ENCODE results near the gene COL6A2. TPM values are rescaled to one million over a fixed set of nuclear protein-coding genes. Genes with fewer than 3 reads are reported as not detected.

The COL6A2 gene
- total and polyA plus RNA-seq, 2 of the 4 experiments (the other 2 are of a cell fraction), result 208 to 1,065 TPM

DNA sequence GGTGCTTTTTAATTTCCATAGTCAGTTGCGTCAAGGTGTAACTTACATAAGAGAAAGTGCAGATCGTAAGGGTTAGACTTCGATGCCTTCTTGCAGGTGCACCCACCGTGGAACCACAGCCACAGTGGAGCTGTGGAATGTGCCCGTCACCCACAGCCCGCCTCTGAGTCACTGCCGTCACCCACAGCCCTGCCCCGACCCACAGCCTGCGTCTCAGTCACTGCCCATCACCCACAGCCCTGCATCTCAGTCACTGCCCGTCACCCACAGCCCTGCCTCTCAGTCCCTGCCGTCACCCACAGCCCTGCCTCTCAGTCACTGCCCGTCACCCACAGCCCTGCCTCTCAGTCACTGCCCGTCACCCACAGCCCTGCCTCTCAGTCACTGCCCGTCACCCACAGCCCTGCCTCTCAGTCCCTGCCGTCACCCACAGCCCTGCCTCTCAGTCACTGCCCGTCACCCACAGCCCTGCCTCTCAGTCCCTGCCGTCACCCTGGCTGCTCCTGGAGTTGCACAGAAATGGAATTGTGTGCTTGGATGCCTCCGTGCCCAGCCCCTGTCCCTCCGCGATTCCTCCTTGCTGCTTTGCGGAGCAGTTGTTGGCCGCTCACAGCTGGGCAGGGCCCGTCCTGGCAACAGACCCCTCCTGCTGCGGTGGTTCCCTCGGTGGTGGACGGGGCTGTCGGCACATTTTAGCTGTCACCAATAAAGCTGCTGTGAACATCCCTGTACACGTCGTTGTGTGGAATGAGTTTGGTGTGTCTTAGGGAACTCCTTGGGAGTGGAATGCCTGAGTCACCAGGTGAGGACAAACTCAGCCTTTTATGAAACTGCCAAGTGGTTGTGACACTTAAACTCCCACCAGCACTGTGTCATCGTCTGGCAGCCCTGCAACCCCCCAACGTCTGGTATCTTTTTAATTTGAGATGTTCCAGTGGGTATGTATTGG, 44.9 kb upstream of the COL6A2 start (continued):
- no peak for TF ChIP-seq ELK1 (IDR thresholded peaks at IDR 0.05; ENCODE audit: borderline replicate concordance, low read depth, low read length)

DNA sequence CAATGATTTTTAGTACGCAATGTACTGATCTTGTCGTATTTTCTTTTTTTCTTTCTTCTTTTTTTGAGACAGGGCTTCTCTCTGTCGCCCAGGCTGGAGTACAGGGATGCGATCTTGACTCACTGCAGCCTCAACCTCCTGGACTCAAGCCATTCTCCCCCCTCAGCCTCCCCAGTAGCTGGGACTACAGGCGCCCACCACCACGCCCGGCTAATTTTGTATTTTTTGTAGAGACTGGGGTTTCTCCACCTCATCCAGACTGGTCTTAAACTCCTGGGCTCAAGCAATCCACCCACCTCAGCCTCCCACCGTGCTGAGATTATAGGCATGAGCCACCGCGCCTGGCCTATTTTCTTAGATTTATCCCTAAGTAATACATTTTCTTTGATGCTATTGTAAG, 43.9 kb upstream of the COL6A2 start:
- Histone ChIP-seq H3K4ac (ENCODE audit: low read depth, low read length) (peak overlapping the region; percentile 95), H3K23ac (ENCODE audit: low read depth, low read length) (peak overlapping the region; percentile 41; the same call in 1 of the 2 replicates), H3K9me1 (ENCODE audit: insufficient read depth, low read length) (peaks cover 27% of the 10 kb centered on the region), H4K8ac (ENCODE audit: low read depth in 2 of 2, low read length in 2 of 2) (peak overlapping the region; percentile 52 to 72), H3K14ac (replicated peaks; ENCODE audit: low read depth, low read length) (peak overlapping the region; percentile 46), H4K20me1 (ENCODE audit: insufficient read depth, low read length) (0 out of 2 replicates have a peak, but pooled peaks cover under 1% of the 10 kb centered on the region), H3K36me3 (ENCODE audit: control insufficient read depth, insufficient read depth, low read length) (no peaks in the 10 kb centered on the region), H3K56ac (ENCODE audit: extremely low read depth, insufficient read depth, low read length) (no peak overlapping the region), H2AK5ac (ENCODE audit: low read depth, low read length) (peak overlapping the region; percentile 95), H3K4me3 (ENCODE audit: insufficient read depth, low read depth, low read length) (no peak overlapping the region), H4K5ac (ENCODE audit: low read depth, low read length) (0 out of 2 replicates have a peak overlapping the region, but pooled peaks have one; percentile 16), H3K79me1 (ENCODE audit: low read depth in 1 of 2, low read length in 2 of 2) (peaks cover 5 to 64% of the 10 kb centered on the region in 2 experiments; a peak in 3 of 4 replicates), H2BK120ac (ENCODE audit: low read depth, low read length) (peak overlapping the region; percentile 93), H3K27me3 (ENCODE audit: control insufficient read depth, insufficient read depth, low read length) (no peaks in the 10 kb centered on the region), H2AK9ac (replicated peaks; ENCODE audit: low read depth, low read length, poor library complexity) (no peak overlapping the region), H3K4me1 (ENCODE audit: control insufficient read depth, insufficient read depth, low read length) (peaks cover 43% of the 10 kb centered on the region), H4K91ac (ENCODE audit: insufficient read depth, low read depth, low read length) (peak overlapping the region; percentile 73), H2BK5ac (ENCODE audit: low read depth, low read length, poor library complexity, severe bottlenecking) (peak overlapping the region; percentile 97), H3K9me3 (ENCODE audit: control insufficient read depth, insufficient read depth, low read length) (no peaks in the 10 kb centered on the region), H3K9ac (ENCODE audit: low read depth, low read length) (no peak overlapping the region), H3K27ac (ENCODE audit: insufficient read depth, low read length) (peak overlapping the region; percentile 99), H2AFZ (replicated peaks; ENCODE audit: low read length, poor library complexity) (no peak overlapping the region), H2BK20ac (ENCODE audit: low read depth, low read length) (peak overlapping the region; percentile 77), H3K4me2 (ENCODE audit: low read depth, low read length) (no peak overlapping the region), H2BK15ac (ENCODE audit: low read depth, low read length) (peak overlapping the region; percentile 87), H3K18ac (ENCODE audit: low read depth, low read length) (peak overlapping the region; percentile 22; the same call in 1 of the 2 replicates)
- ChIA-PET CTCF (no interaction called here), POLR2A (ENCODE audit: unreplicated experiment) (no interaction called here)
- ATAC-seq (ENCODE audit: low read depth) (no peak), DNase-seq (no peak)
- no TSS peak for BruUV-seq (replicated peaks)
- no CpG with 5 or more reads among the region's 10 CpGs for WGBS, 2 experiments (ENCODE audit: extremely low coverage in 2 of 2, insufficient read length in 1 of 2)
- in situ Hi-C loops (cut with MboI; ENCODE audit: low sequenced_read_pairs) (no loop called here), intact Hi-C loops (cut with micrococcal nuclease) (no loop called here), dilution Hi-C loops (cut with HindIII; ENCODE audit: low sequenced_read_pairs, unreplicated experiment) (no loop called here)
- TF ChIP-seq, protein P1, sequence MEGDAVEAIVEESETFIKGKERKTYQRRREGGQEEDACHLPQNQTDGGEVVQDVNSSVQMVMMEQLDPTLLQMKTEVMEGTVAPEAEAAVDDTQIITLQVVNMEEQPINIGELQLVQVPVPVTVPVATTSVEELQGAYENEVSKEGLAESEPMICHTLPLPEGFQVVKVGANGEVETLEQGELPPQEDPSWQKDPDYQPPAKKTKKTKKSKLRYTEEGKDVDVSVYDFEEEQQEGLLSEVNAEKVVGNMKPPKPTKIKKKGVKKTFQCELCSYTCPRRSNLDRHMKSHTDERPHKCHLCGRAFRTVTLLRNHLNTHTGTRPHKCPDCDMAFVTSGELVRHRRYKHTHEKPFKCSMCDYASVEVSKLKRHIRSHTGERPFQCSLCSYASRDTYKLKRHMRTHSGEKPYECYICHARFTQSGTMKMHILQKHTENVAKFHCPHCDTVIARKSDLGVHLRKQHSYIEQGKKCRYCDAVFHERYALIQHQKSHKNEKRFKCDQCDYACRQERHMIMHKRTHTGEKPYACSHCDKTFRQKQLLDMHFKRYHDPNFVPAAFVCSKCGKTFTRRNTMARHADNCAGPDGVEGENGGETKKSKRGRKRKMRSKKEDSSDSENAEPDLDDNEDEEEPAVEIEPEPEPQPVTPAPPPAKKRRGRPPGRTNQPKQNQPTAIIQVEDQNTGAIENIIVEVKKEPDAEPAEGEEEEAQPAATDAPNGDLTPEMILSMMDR (conservative IDR thresholded peaks at IDR 0.05; ENCODE audit: low read depth, low read length), result no peak
- TF ChIP-seq NFE2L2 (IDR thresholded peaks at IDR 0.05; ENCODE audit: low read depth, low read length), result no peak
- no peak for TF ChIP-seq FOS (IDR thresholded peaks at IDR 0.05; ENCODE audit: low read depth, low read length)
- TF ChIP-seq MXI1 (IDR thresholded peaks at IDR 0.05; ENCODE audit: borderline replicate concordance, low read depth, low read length), result no peak
- no peak for TF ChIP-seq RAD21 (IDR thresholded peaks at IDR 0.05; ENCODE audit: low read length)
- TF ChIP-seq MAZ (IDR thresholded peaks at IDR 0.05; ENCODE audit: borderline replicate concordance, low read depth, low read length), result no peak
- no peak for TF ChIP-seq CEBPB (IDR thresholded peaks at IDR 0.05; ENCODE audit: low read depth, low read length)
- TF ChIP-seq MAFK (IDR thresholded peaks at IDR 0.05; ENCODE audit: low read depth, low read length), result no peak
- TF ChIP-seq RFX5 (IDR thresholded peaks at IDR 0.05; ENCODE audit: low read depth, low read length), result no peak
- TF ChIP-seq SMC3 (IDR thresholded peaks at IDR 0.05; ENCODE audit: low read depth, low read length), result no peak
- TF ChIP-seq RCOR1 (IDR thresholded peaks at IDR 0.05; ENCODE audit: insufficient replicate concordance, low read length), result no peak
- no peak for TF ChIP-seq BHLHE40 (IDR thresholded peaks at IDR 0.05; ENCODE audit: low read depth, low read length)
